Glutamatergic neuron (in vitro differentiated cells): ENCODE results near the gene DPH5. TPM values are rescaled to one million over a fixed set of nuclear protein-coding genes. Genes with fewer than 3 reads are reported as not detected.

Experiments used
- DNase-seq: peaks from one replicate; pipeline ENCODE4 v3.0.0; 2022
- H3K27ac Mint-ChIP-seq: one replicate; pipeline ENCODE4 v1.8.0; 2020; ENCODE audit warnings: mild to moderate bottlenecking, mixed read lengths, inconsistent platforms; ENCODE audit not compliant: unreplicated experiment
- H3K27me3 Mint-ChIP-seq: one replicate; pipeline ENCODE4 v1.8.0; 2020; ENCODE audit warnings: mild to moderate bottlenecking, moderate library complexity, mixed read lengths, inconsistent platforms; ENCODE audit not compliant: unreplicated experiment
- H3K36me3 Mint-ChIP-seq: one replicate; pipeline ENCODE4 v1.8.0; 2020; ENCODE audit warnings: mild to moderate bottlenecking, mixed read lengths, inconsistent platforms; ENCODE audit not compliant: unreplicated experiment
- H3K4me1 Mint-ChIP-seq: one replicate; pipeline ENCODE4 v1.8.0; 2020; ENCODE audit warnings: mild to moderate bottlenecking, low read depth, mixed read lengths, inconsistent platforms; ENCODE audit not compliant: unreplicated experiment
- H3K4me3 Mint-ChIP-seq: one replicate; pipeline ENCODE4 v1.8.0; 2020; ENCODE audit warnings: mild to moderate bottlenecking, mixed read lengths, inconsistent platforms; ENCODE audit not compliant: unreplicated experiment
- H3K9me3 Mint-ChIP-seq: one replicate; pipeline ENCODE4 v1.8.0; 2020; ENCODE audit warnings: mild to moderate bottlenecking, moderate library complexity, mixed read lengths, inconsistent platforms; ENCODE audit not compliant: unreplicated experiment
- CTCF ChIP-seq: fragments of 200-600 bp; sonication (generic); IDR thresholded peaks from one replicate; pipeline ENCODE4 v1.5.0; 2021; ENCODE audit not compliant: partially characterized antibody, unreplicated experiment
- total RNA-seq: library from RNA; stranded (reverse); fragmentation: NEBNext Ultra II Directional; extraction: Animal tissue kit (Norgen Biotek cat#: 25700); gene quantifications from one replicate; pipeline ENCODE4 v1.2.1, GENCODE V29; 2021; ENCODE audit not compliant: unreplicated experiment

DPH5 gene
- total RNA-seq, 1 donor from 2014 or later: 40.5 TPM

DNA sequence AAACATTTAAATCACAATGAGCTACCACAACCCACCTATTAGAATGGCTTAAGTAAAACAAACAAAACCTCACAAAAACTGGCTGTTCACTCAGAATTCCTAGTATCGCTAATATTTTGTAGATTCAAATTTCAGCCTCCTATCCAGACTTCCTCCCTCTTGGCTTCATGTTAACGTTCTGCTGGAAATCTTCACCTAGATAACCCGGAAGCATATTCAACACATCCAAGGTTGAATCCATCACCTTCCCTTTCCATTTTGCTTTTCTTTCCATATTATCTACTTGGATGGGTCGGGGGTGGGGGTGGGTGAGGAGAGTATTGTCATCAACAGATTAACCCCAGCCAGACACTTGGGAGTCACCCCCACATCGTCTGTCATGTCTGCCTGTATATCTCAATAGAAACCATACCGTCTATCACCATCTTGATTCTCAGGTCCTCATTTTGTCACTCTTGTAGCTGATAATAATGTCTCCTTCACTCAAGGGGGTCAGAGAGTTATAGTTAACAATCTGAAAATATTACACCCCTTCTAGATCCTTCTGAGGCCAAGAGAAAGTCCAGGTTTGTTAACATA, 1.7 kb upstream of the DPH5 start:
- Mint-ChIP-seq H3K27me3 (peaks cover 2% of the 10 kb centered on the region), H3K9me3 (peaks cover 7% of the 10 kb centered on the region), H3K4me3 (peak overlapping the region; percentile 35), H3K4me1 (peaks cover 5% of the 10 kb centered on the region), H3K36me3 (no peaks in the 10 kb centered on the region), H3K27ac (peak overlapping the region; percentile 6)
- no peak for TF ChIP-seq CTCF
- no peak for DNase-seq

- TF ChIP-seq CTCF: no peak
- Mint-ChIP-seq H3K4me1 (peaks cover 8% of the 10 kb centered on the region), H3K36me3 (no peaks in the 10 kb centered on the region), H3K27me3 (peaks cover 2% of the 10 kb centered on the region), H3K4me3 (peak overlapping the region; percentile 93), H3K27ac (peak overlapping the region; percentile 95), H3K9me3 (peaks cover 7% of the 10 kb centered on the region)
- DNase-seq: no peak
Observed at GRCh38 chr1:101026430-101026788, 825 bp upstream of the DPH5 start.

- H3K36me3 Mint-ChIP-seq: no peaks in the 10 kb centered on the region
- H3K27ac Mint-ChIP-seq: peak overlapping the region; percentile 95
- H3K4me3 Mint-ChIP-seq: peak overlapping the region; percentile 93
- TF ChIP-seq CTCF: no peak
- peaks cover 8% of the 10 kb centered on the region for H3K4me1 Mint-ChIP-seq
- peaks cover 2% of the 10 kb centered on the region for H3K27me3 Mint-ChIP-seq
- peak; percentile 17 for DNase-seq
- H3K9me3 Mint-ChIP-seq: peaks cover 7% of the 10 kb centered on the region
Observed at GRCh38 chr1:101025283-101025656, 314 bp downstream of the DPH5 start.

DNA sequence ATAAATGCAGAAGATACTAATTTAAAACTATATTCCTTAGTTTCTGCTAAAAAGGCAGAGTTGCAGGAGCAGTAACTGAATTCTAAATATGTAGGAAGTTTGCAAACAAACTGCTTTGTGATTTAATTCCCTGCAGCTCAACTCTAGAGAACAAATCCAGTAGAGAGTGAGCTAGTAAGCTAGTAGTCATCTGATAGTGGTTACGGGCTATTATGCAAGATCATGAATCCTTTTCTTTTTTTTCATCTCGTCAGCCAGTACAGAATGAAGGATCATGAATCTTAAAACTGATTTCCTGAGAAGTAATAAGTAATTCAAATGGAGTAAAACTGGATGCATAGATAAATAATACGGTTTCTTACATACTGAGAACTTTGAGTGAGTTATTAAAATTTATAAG, 3.3 kb downstream of the DPH5 start:
- Mint-ChIP-seq H3K4me3 (no peak overlapping the region), H3K27ac (no peak overlapping the region), H3K36me3 (no peaks in the 10 kb centered on the region), H3K4me1 (peaks cover 8% of the 10 kb centered on the region), H3K9me3 (peaks cover 7% of the 10 kb centered on the region), H3K27me3 (peaks cover 2% of the 10 kb centered on the region)
- no peak for TF ChIP-seq CTCF
- no peak for DNase-seq

DNA sequence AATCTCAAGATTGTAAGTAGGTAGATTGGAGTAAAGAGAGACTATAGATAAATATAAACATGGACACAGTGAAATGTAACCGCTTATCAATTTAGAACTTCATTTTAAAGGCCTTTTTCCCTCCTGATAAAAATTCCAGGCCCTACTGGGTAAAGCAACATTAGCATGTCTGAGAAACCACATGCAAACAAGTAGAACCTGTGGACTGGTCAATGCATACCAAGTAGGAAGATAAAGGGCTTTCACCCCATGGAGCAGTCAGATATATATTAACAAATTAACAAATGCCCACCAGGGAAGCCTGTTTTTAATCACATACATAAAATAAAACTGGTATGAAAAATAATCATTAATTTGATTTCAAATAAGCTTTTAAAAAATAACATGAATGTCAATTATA, 8.1 kb downstream of the DPH5 start:
- peaks cover 3% of the 10 kb centered on the region for H3K4me1 Mint-ChIP-seq
- no peaks in the 10 kb centered on the region for H3K36me3 Mint-ChIP-seq
- DNase-seq: no peak
- H3K27ac Mint-ChIP-seq: no peak overlapping the region
- H3K9me3 Mint-ChIP-seq: no peaks in the 10 kb centered on the region
- no peak overlapping the region for H3K4me3 Mint-ChIP-seq
- no peaks in the 10 kb centered on the region for H3K27me3 Mint-ChIP-seq
- TF ChIP-seq CTCF: no peak
